HepG2 (cell line): Measurements from ENCODE around the gene AKNA. TPM values are rescaled to one million over a fixed set of nuclear protein-coding genes. Genes with fewer than 3 reads are reported as not detected.

Source experiments
- ATAC-seq: fragments of 200-7000 bp; cut with Tn5 transposase; 3 replicates; pipeline ENCODE4 v1.9.1; 2020; ENCODE audit warnings: mild to moderate bottlenecking, moderate library complexity
- BruUV-seq: library from RNA; stranded (reverse); fragments of 400-500 nt; replicated peaks from 2 replicates; lab custom pipeline; 2021; lab: Mats Ljungman, UMichigan
- CTCF ChIA-PET: fragments of 300-600 bp; formaldehyde crosslinking; extraction: SDS; loops from one replicate; lab custom pipeline; 2021; ENCODE audit warnings: low total read pairs, inconsistent platforms, low intra/inter-chr PET ratio; lab: Yijun Ruan, JAX
- POLR2A ChIA-PET: fragments of 350-600 bp; sonication (Branson Sonifier 250); formaldehyde crosslinking; loops from one replicate; lab custom pipeline; 2020; ENCODE audit warnings: antibody characterized with exemption, inconsistent platforms; lab: Yijun Ruan, JAX
- DNase-seq: peaks from one replicate; pipeline ENCODE4 v3.0.0-alpha.2; 2015; ENCODE audit warnings: low spot score
- FAIRE-seq: peaks from 3 replicates; lab custom pipeline; 2011; peaks lifted over from hg19 to GRCh38; lab: Jason Lieb, UNC
- H2AFZ ChIP-seq: one replicate; pipeline ENCODE4 v1.6.1; 2011; ENCODE audit warnings: low read length, inconsistent platforms
- H3K27ac ChIP-seq: fragments of 300-600 bp; 3 replicates; pipeline ENCODE4 v1.8.0; 2011; ENCODE audit warnings: mixed run types, mild to moderate bottlenecking, mixed read lengths, low read length, inconsistent platforms; ENCODE audit not compliant: insufficient read depth; ENCODE audit errors: extremely low read length
- H3K27me3 ChIP-seq, 2 experiments: fragments of 200-600 bp in 1 of 2; 2 replicates in 1 of 2; 3 replicates in 1 of 2; pipeline versions ENCODE4 v1.6.0 to v1.8.0; 2011; ENCODE audit warnings: low read length in 2 of 2, mild to moderate bottlenecking in 2 of 2, moderate library complexity in 2 of 2, inconsistent platforms in 1 of 2; ENCODE audit not compliant: insufficient read depth in 2 of 2, control insufficient read depth in 1 of 2
- H3K36me3 ChIP-seq, 2 experiments: fragments of 200-600 bp in 1 of 2; replicated peaks in 1 of 2; 2 replicates in 1 of 2; 3 replicates in 1 of 2; pipeline versions ENCODE4 v1.5.1 to v1.8.0; 2011; ENCODE audit warnings: low read length in 2 of 2, inconsistent platforms in 1 of 2; ENCODE audit not compliant: insufficient read depth in 2 of 2, control insufficient read depth in 1 of 2
- H3K4me1 ChIP-seq: 2 replicates; pipeline ENCODE4 v1.5.1; 2012; ENCODE audit warnings: low read length, inconsistent platforms; ENCODE audit not compliant: insufficient read depth
- H3K4me2 ChIP-seq: 2 replicates; pipeline ENCODE4 v1.6.0; 2011; ENCODE audit warnings: low read depth, low read length, inconsistent platforms
- H3K4me3 ChIP-seq, 3 experiments: fragments of 200-600 bp in 1 of 3; sonication (generic), shearing (Covaris generic) in 1 of 3; replicated peaks in 1 of 3; 2 replicates each; pipeline ENCODE4 v1.5.1; 2011 to 2016; ENCODE audit warnings: low read length in 3 of 3, inconsistent platforms in 2 of 3, low read depth in 2 of 3, mild to moderate bottlenecking in 2 of 3, control low read depth in 1 of 3, mixed read lengths in 1 of 3; ENCODE audit not compliant: insufficient read depth in 1 of 3
- H3K79me2 ChIP-seq: one replicate; pipeline ENCODE4 v1.6.1; 2011; ENCODE audit warnings: low read length, inconsistent platforms; ENCODE audit not compliant: insufficient read depth
- H3K9ac ChIP-seq: 2 replicates; pipeline ENCODE4 v1.6.0; 2011; ENCODE audit warnings: mild to moderate bottlenecking, low read depth, low read length, inconsistent platforms; ENCODE audit not compliant: insufficient read depth
- H3K9me3 ChIP-seq: 2 replicates; pipeline ENCODE4 v1.5.1; 2012; ENCODE audit warnings: mild to moderate bottlenecking, low read length
- H4K20me1 ChIP-seq: 2 replicates; pipeline ENCODE4 v1.6.0; 2011; ENCODE audit warnings: inconsistent platforms, mild to moderate bottlenecking, low read length, moderate library complexity; ENCODE audit not compliant: insufficient read depth
- CEBPB ChIP-seq: IDR thresholded peaks from 2 replicates; pipeline ENCODE4 v1.6.1; 2011; ENCODE audit warnings: low read depth, low read length, improper control_type of control experiment, borderline replicate concordance
- CREM ChIP-seq, 2 experiments: sonication (generic) in 1 of 2; formaldehyde crosslinking in 1 of 2; IDR thresholded peaks; 2 replicates each; pipeline versions ENCODE4 v1.4.0 to v1.6.1; 2016 to 2020; ENCODE audit warnings: antibody characterized with exemption in 1 of 2, mild to moderate bottlenecking in 1 of 2, missing genetic modification reagents in 1 of 2
- HCFC1 ChIP-seq: fragments of 150-350 bp; IDR thresholded peaks from 2 replicates; pipeline ENCODE4 v1.6.1; 2014; ENCODE audit warnings: low read depth, low read length
- ISL2 ChIP-seq: sonication (generic); formaldehyde crosslinking; IDR thresholded peaks from 2 replicates; pipeline ENCODE4 v1.5.0; 2020; ENCODE audit warnings: missing genetic modification reagents
- KMT2B ChIP-seq: IDR thresholded peaks from 2 replicates; pipeline ENCODE4 v1.6.1; 2016; ENCODE audit warnings: missing genetic modification reagents, missing compliant biosample characterization
- MTF1 ChIP-seq: sonication (generic); formaldehyde crosslinking; IDR thresholded peaks from 2 replicates; pipeline ENCODE4 v1.5.0; 2020; ENCODE audit warnings: missing genetic modification reagents
- NKX3-1 ChIP-seq: sonication (generic); formaldehyde crosslinking; IDR thresholded peaks from 2 replicates; pipeline ENCODE4 v1.5.0; 2020; ENCODE audit warnings: missing genetic modification reagents
- PPARG ChIP-seq: conservative IDR thresholded peaks from 2 replicates; pipeline ENCODE4 v1.6.1; 2016; ENCODE audit warnings: missing biosample characterization, missing genetic modification reagents
- PRPF4 ChIP-seq: fragments of 200-400 bp; formaldehyde crosslinking; IDR thresholded peaks from 2 replicates; pipeline ENCODE4 v1.6.1; 2016; ENCODE audit warnings: low read length, low read depth; ENCODE audit not compliant: poor library complexity, severe bottlenecking
- SIN3A ChIP-seq: IDR thresholded peaks from 2 replicates; pipeline ENCODE4 v1.6.1; 2011; ENCODE audit warnings: low read depth, mild to moderate bottlenecking, control low read depth, low read length, borderline replicate concordance
- TEF ChIP-seq: sonication (generic); formaldehyde crosslinking; IDR thresholded peaks from 2 replicates; pipeline ENCODE4 v1.5.0; 2020; ENCODE audit warnings: missing genetic modification reagents
- THRA ChIP-seq: sonication (generic); formaldehyde crosslinking; IDR thresholded peaks from 2 replicates; pipeline ENCODE4 v1.4.0; 2020; ENCODE audit warnings: missing genetic modification reagents, borderline replicate concordance
- U2AF1 ChIP-seq: fragments of 200-400 bp; formaldehyde crosslinking; optimal IDR thresholded peaks from 2 replicates; pipeline ENCODE3; 2017; ENCODE audit warnings: mild to moderate bottlenecking, low read depth, low read length
- ZNF414 ChIP-seq: sonication (generic); formaldehyde crosslinking; IDR thresholded peaks from 2 replicates; pipeline ENCODE4 v1.5.0; 2020; ENCODE audit warnings: missing genetic modification reagents
- WGBS: methylation state at CpG from one replicate; pipeline ENCODE4 v1.1.6; 2017; ENCODE audit warnings: low lambda C conversion rate; 5-methylcytosine and 5-hydroxymethylcytosine counted together
- in situ Hi-C: cut with HindIII; loops from 2 replicates; pipeline ENCODE4 v1.10.0; 2017; ENCODE audit warnings: low pct_unique_long_range_greater_than_20kb; ENCODE audit not compliant: extremely low pct_ligation_motif_present
- intact Hi-C: fragments of 100-400 bp; cut with micrococcal nuclease; formaldehyde crosslinking; loops from one replicate; pipeline ENCODE4 v1.10.0; 2022; ENCODE audit not compliant: unreplicated experiment
- polyA plus RNA-seq, 8 experiments: library from polyadenylated mRNA; depleted of rRNA in 3 of 8; stranded (reverse) in 7 of 8; unstranded in 1 of 8; fragments of >200 nt; fragmentation: Illumina TruSeq in 4 of 8; extraction: Trizol in 4 of 8; gene quantifications; 2 replicates each; pipeline versions ENCODE4 v1.2.1 to v1.2.3, GENCODE V29; 2011 to 2016; ENCODE audit warnings: low read depth in 4 of 8, missing spikeins in 1 of 8, mixed read lengths in 1 of 8; ENCODE audit not compliant: insufficient read depth in 1 of 8
- total RNA-seq, 5 experiments: library from RNA; depleted of rRNA; stranded (reverse); fragments of >200 nt; fragmentation: Illumina TruSeq; extraction: Trizol; gene quantifications; 2 replicates each; pipeline ENCODE4 v1.2.3, GENCODE V29; 2016; ENCODE audit warnings: low read depth in 1 of 5
- TF ChIP-seq, protein P1 (sequence below): sonication (generic); formaldehyde crosslinking; IDR thresholded peaks from 2 replicates; pipeline ENCODE4 v1.8.1; 2023; ENCODE audit warnings: mild to moderate bottlenecking, missing genetic modification reagents
- TF ChIP-seq, protein P2 (sequence below): IDR thresholded peaks from 2 replicates; pipeline ENCODE4 v1.4.0; 2020; ENCODE audit warnings: mild to moderate bottlenecking, missing genetic modification reagents

Gene AKNA
- total and polyA plus RNA-seq, 2 of the 13 experiments (the other 11 are each of a cell fraction or from before 2014, with no cell fraction given), result 3.0 to 3.1 TPM

DNA sequence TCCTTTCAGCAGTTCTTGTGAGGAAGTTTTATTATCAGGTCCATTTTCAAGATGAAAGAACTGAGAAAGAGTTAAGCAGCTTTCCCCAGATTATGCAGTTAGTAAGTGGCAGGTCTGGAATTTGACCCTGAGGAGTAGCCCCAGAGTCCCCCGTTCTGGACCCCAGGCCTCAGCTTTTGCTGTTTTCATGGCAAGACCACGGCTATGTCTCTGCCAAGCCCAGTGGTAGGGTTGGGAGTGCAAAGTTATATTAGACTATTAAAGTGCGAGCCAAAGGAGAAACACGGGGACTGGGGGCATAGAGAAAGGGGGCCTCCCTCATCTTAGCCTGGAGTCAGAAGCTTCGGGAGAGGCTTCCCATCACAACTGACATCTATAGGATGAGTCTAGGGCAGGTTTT is 84.2 kb downstream of the AKNA start:
- POLR2A ChIA-PET, result no interaction called here
- FAIRE-seq (no peak), DNase-seq (no peak), ATAC-seq (no peak)
- Histone ChIP-seq H3K79me2 (no peaks in the 10 kb centered on the region), H3K4me3 (no peak overlapping the region), H3K4me2 (no peak overlapping the region), H3K27ac (no peak overlapping the region), H4K20me1 (no peaks in the 10 kb centered on the region), H3K27me3 (no peaks in the 10 kb centered on the region), H3K4me1 (peaks cover 13% of the 10 kb centered on the region), H3K9ac (no peak overlapping the region), H2AFZ (no peak overlapping the region), H3K9me3 (no peaks in the 10 kb centered on the region), H3K36me3 (peaks cover 48 to 90% of the 10 kb centered on the region in 2 experiments)
- in situ Hi-C loops, result no loop called here
- WGBS, result 92% methylated on average over 5 of the region's 5 CpGs
- CTCF ChIA-PET, result no interaction called here
- intact Hi-C loops, result no loop called here
- TSS peak; percentile 6 for BruUV-seq
- TF ChIP-seq CEBPB (no peak), PRPF4 (no peak), ISL2 (CRISPR knock-in tag) (no peak), MTF1 (CRISPR knock-in tag) (no peak), SIN3A (no peak), KMT2B (CRISPR knock-in tag) (no peak), HCFC1 (no peak), PPARG (CRISPR knock-in tag) (no peak), THRA (CRISPR knock-in tag) (no peak), U2AF1 (no peak), TEF (CRISPR knock-in tag) (no peak), ZNF414 (CRISPR knock-in tag) (no peak), CREM (IDR thresholded peaks at IDR 0.05) (no peak), CREM (CRISPR knock-in tag; IDR thresholded peaks at IDR 0.05) (no peak), NKX3-1 (CRISPR knock-in tag) (no peak)
- TF ChIP-seq, protein P1, sequence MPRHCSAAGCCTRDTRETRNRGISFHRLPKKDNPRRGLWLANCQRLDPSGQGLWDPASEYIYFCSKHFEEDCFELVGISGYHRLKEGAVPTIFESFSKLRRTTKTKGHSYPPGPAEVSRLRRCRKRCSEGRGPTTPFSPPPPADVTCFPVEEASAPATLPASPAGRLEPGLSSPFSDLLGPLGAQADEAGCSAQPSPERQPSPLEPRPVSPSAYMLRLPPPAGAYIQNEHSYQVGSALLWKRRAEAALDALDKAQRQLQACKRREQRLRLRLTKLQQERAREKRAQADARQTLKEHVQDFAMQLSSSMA (CRISPR knock-in tag), result no peak
- TF ChIP-seq, protein P2, sequence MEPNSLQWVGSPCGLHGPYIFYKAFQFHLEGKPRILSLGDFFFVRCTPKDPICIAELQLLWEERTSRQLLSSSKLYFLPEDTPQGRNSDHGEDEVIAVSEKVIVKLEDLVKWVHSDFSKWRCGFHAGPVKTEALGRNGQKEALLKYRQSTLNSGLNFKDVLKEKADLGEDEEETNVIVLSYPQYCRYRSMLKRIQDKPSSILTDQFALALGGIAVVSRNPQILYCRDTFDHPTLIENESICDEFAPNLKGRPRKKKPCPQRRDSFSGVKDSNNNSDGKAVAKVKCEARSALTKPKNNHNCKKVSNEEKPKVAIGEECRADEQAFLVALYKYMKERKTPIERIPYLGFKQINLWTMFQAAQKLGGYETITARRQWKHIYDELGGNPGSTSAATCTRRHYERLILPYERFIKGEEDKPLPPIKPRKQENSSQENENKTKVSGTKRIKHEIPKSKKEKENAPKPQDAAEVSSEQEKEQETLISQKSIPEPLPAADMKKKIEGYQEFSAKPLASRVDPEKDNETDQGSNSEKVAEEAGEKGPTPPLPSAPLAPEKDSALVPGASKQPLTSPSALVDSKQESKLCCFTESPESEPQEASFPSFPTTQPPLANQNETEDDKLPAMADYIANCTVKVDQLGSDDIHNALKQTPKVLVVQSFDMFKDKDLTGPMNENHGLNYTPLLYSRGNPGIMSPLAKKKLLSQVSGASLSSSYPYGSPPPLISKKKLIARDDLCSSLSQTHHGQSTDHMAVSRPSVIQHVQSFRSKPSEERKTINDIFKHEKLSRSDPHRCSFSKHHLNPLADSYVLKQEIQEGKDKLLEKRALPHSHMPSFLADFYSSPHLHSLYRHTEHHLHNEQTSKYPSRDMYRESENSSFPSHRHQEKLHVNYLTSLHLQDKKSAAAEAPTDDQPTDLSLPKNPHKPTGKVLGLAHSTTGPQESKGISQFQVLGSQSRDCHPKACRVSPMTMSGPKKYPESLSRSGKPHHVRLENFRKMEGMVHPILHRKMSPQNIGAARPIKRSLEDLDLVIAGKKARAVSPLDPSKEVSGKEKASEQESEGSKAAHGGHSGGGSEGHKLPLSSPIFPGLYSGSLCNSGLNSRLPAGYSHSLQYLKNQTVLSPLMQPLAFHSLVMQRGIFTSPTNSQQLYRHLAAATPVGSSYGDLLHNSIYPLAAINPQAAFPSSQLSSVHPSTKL (CRISPR knock-in tag), result no peak
- TF ChIP-seq, all 625 proteins: peak for 0
